ENCODE results near the gene DNAJC15. TPM values are rescaled to one million over a fixed set of nuclear protein-coding genes. Genes with fewer than 3 reads are reported as not detected.

The DNAJC15 gene
- total RNA-seq, 2 donors from 2014 or later = 4.9 to 5.2 TPM

DNA sequence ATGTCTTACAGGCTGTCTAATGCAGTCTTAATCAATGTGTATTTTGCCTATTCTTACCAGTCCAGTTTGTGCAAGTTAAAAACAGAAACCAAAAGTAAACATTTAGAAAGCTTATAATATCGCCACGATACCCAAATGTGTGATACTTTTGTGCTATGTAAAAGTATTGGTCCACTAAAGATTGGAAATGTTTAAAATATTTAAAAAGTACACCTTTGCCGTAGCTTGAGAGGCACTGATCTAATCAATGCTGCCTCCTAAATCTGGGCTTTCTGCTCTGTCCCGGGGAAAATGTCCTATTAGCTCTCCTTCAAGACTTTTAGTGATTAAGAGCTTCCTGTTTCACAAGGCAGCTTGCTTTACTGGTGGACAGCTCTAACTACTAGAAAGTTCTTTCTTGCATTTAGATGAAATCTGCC lies 64.7 kb downstream of the DNAJC15 start:
- Histone ChIP-seq H3K27me3 (no peaks in the 10 kb centered on the region), H3K4me3 (peak overlapping the region in 1 of 2 donors; percentile 32), H3K36me3 (replicated peaks in 1 of 2; ENCODE audit: insufficient read depth in 1 of 2, low read depth in 2 of 2) (no peaks in the 10 kb centered on the region), H3K9me3 (no peaks in the 10 kb centered on the region), H3K4me1 (peaks cover 13% of the 10 kb centered on the region), H3K27ac (peak overlapping the region in 2 of 4 donors; percentile 11 to 73)
- peak in 1 of 4 donors; percentile 5 for DNase-seq
- ATAC-seq = peak; percentile 50
- intact Hi-C loops (cut with DNase I) = no loop called here
- WGBS, 2 donors = 2 to 7% methylated on average over 4 of the region's 4 CpGs
- TF ChIP-seq, protein P1, sequence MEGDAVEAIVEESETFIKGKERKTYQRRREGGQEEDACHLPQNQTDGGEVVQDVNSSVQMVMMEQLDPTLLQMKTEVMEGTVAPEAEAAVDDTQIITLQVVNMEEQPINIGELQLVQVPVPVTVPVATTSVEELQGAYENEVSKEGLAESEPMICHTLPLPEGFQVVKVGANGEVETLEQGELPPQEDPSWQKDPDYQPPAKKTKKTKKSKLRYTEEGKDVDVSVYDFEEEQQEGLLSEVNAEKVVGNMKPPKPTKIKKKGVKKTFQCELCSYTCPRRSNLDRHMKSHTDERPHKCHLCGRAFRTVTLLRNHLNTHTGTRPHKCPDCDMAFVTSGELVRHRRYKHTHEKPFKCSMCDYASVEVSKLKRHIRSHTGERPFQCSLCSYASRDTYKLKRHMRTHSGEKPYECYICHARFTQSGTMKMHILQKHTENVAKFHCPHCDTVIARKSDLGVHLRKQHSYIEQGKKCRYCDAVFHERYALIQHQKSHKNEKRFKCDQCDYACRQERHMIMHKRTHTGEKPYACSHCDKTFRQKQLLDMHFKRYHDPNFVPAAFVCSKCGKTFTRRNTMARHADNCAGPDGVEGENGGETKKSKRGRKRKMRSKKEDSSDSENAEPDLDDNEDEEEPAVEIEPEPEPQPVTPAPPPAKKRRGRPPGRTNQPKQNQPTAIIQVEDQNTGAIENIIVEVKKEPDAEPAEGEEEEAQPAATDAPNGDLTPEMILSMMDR (IDR thresholded peaks at IDR 0.05) = no peak
- TF ChIP-seq POLR2A (IDR thresholded peaks at IDR 0.05) = no peak

DNA sequence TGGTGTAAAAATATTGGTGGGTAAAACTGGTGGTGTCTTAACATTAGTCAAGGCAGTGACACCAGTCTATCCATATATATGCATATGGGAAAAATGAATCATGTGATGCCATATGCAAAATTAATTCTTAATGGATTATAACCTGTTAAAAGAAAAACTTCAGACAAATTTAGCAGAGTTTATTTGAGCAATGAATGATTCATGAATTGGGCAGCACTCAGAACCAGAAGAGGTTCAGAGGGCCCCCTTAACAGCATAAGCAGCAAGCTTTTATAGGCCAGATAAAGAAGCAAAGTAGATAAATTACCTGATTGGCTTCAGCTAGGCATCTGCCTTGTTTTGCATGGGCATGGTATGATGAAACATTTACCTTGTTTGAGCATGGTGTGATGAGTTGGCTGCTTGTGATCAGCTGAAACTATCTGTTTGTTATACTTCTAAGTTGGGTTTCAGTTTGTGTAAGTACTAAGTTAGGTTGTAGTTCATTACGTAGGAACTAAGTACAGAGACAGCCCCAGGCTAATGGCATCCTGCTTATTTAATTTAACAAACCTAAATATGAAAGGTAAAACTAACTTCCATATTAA lies 66.6 kb downstream of the DNAJC15 start:
- DNase-seq = no peak
- intact Hi-C loops (cut with DNase I) = no loop called here
- TF ChIP-seq, protein P1 (IDR thresholded peaks at IDR 0.05) = no peak
- Histone ChIP-seq H3K36me3 (replicated peaks in 1 of 2; ENCODE audit: insufficient read depth in 1 of 2, low read depth in 2 of 2) (no peaks in the 10 kb centered on the region), H3K4me3 (no peak overlapping the region), H3K27me3 (no peaks in the 10 kb centered on the region), H3K4me1 (peaks cover 13% of the 10 kb centered on the region), H3K27ac (no peak overlapping the region), H3K9me3 (no peaks in the 10 kb centered on the region)
- no peak for ATAC-seq
- WGBS, 2 donors = 93 to 95% methylated on average over 1 of the region's 1 CpG

DNA sequence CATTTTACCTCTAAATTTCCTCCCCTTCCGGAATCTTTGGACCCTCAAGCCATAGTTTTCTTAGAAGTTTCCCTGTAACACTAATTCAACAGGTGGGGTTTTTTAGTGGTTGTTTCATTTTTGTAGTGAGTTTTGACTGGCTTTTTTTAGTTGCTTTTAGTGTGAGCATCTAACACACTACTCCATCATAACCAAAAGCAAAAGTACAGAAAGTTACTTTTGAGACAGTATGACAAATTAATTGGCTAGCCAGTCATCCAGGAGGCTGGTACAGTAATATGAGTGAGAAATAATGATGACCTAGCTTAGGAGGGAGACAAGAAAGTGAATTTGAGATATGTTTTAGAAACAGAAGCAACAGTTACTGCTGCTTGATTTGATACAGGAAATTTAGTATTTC lies 71.5 kb downstream of the DNAJC15 start:
- TF ChIP-seq, protein P1 (IDR thresholded peaks at IDR 0.05) = no peak
- TF ChIP-seq POLR2A (IDR thresholded peaks at IDR 0.05) = no peak
- DNase-seq (no peak), ATAC-seq (no peak)
- H3K27me3 ChIP-seq = no peaks in the 10 kb centered on the region
- no peaks in the 10 kb centered on the region for H3K9me3 ChIP-seq
- H3K4me3 ChIP-seq = no peak overlapping the region
- H3K36me3 ChIP-seq (replicated peaks in 1 of 2; ENCODE audit: insufficient read depth in 1 of 2, low read depth in 2 of 2) = no peaks in the 10 kb centered on the region
- intact Hi-C loops (cut with DNase I) = no loop called here
- no peak overlapping the region for H3K27ac ChIP-seq
- no peaks in the 10 kb centered on the region for H3K4me1 ChIP-seq
- WGBS, 2 donors = 93 to 100% methylated on average over 1 of the region's 1 CpG

DNA sequence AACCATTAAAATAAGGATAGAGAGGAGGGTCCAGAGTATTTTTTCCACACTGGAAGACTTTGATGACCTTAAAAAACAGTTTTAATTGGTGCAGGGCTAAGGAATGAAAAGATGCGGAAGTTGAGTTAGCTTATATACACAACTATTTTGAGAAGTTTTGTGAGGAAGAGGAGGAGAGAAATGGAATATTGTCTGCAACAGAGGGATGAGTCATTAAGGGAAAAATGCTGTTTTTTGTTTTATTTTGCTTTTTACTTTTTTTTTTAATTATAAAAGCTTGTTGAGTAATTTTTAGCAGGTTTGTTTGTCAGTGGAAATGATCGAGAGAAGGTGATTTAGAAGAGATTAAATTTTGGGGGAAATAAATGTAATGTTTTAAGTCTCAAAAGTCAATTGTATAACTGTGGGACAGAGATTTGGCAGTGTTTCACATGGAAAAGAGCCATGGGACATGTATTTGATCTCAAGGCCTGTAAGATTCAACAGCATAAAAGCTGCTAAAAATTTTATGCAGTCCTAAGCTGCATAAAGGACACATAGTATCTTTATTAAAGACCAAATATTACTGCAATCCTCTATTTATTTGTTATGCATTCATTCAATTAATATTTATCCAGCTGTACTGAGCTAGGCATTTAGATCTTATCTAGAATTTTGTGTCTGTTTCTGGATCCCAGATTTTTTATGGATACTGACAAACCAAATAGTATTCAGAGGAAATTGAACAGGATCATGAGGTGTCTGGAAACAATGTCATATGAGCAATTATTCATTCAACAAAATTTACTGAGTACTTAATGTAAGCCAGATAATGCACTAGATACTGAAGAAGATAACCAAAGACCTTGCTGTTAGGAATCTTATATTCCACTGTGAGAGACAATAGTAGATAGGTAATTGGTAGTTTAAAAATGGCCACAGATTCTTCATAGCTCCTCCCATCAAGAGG lies 72.7 kb downstream of the DNAJC15 start:
- H3K27ac ChIP-seq = no peak overlapping the region
- H3K27me3 ChIP-seq = no peaks in the 10 kb centered on the region
- H3K4me1 ChIP-seq = no peaks in the 10 kb centered on the region
- ATAC-seq (no peak), DNase-seq (peak in 1 of 4 donors; percentile 13)
- H3K4me3 ChIP-seq = no peak overlapping the region
- no peaks in the 10 kb centered on the region for H3K9me3 ChIP-seq
- TF ChIP-seq, protein P1 (IDR thresholded peaks at IDR 0.05) = no peak
- no peak for TF ChIP-seq POLR2A (IDR thresholded peaks at IDR 0.05)
- intact Hi-C loops (cut with DNase I) = no loop called here
- H3K36me3 ChIP-seq (replicated peaks in 1 of 2; ENCODE audit: insufficient read depth in 1 of 2, low read depth in 2 of 2) = no peaks in the 10 kb centered on the region
- WGBS, 2 donors = 50 to 61% methylated on average over 2 of the region's 2 CpGs

All from body of pancreas (tissue), 4 donors.